NCI-H1694 (cell line): Measurements from ENCODE around the gene CTPS1.

Source experiments
- DNase-seq: peaks from one replicate; lab custom pipeline; 2025; lab: John Stamatoyannopoulos, UW

The CTPS1 gene

GRCh38 chr1:40979241-40980067 lies at the start of gene CTPS1:
Gene CTPS1 (plus strand): TSS chr1:40979696. CDS start chr1:40983291, 3,595 bp downstream.
- DNase-seq, result peak; percentile 65

- DNase-seq, result peak; percentile 34
These were observed 49.1 kb upstream of the CTPS1 start for GRCh38 chr1:40930174-40930964.

- DNase-seq, result no peak
These were observed 47.9 kb upstream of the CTPS1 start for GRCh38 chr1:40931601-40932000.

GRCh38 chr1:40932006-40932405 lies 47.5 kb upstream of the CTPS1 start:
- no peak for DNase-seq

GRCh38 chr1:40936931-40937339 lies 42.6 kb upstream of the CTPS1 start:
- DNase-seq, result no peak

GRCh38 chr1:40938393-40938792 lies 41.1 kb upstream of the CTPS1 start:
- DNase-seq, result no peak

- no peak for DNase-seq
These were observed 40.0 kb upstream of the CTPS1 start for GRCh38 chr1:40939320-40940059.

- DNase-seq, result no peak
These were observed 35.2 kb upstream of the CTPS1 start for GRCh38 chr1:40944326-40944725.

- DNase-seq, result no peak
These were observed 34.6 kb upstream of the CTPS1 start for GRCh38 chr1:40944841-40945430.

GRCh38 chr1:40945491-40945973 lies 34.0 kb upstream of the CTPS1 start:
- no peak for DNase-seq

- peak; percentile 94 for DNase-seq
These were observed 30.6 kb upstream of the CTPS1 start for GRCh38 chr1:40948741-40949443.

GRCh38 chr1:40949563-40949962 lies 29.9 kb upstream of the CTPS1 start:
- DNase-seq, result no peak

GRCh38 chr1:40951943-40952743 lies 27.4 kb upstream of the CTPS1 start:
- peak; percentile 14 for DNase-seq

- no peak for DNase-seq
These were observed 26.7 kb upstream of the CTPS1 start for GRCh38 chr1:40952744-40953315.

- no peak for DNase-seq
These were observed 24.9 kb upstream of the CTPS1 start for GRCh38 chr1:40954626-40955025.

- no peak for DNase-seq
These were observed 24.2 kb upstream of the CTPS1 start for GRCh38 chr1:40955266-40955665.

- DNase-seq, result no peak
These were observed 23.1 kb upstream of the CTPS1 start for GRCh38 chr1:40956407-40956806.

GRCh38 chr1:40958210-40958609 lies 21.3 kb upstream of the CTPS1 start:
- DNase-seq, result no peak

GRCh38 chr1:40965531-40965930 lies 14.0 kb upstream of the CTPS1 start:
- no peak for DNase-seq

GRCh38 chr1:40966417-40966816 lies 13.1 kb upstream of the CTPS1 start:
- no peak for DNase-seq
